ENCODE results near the gene ABHD17A. TPM values are rescaled to one million over a fixed set of nuclear protein-coding genes. Genes with fewer than 3 reads are reported as not detected.

Gene ABHD17A
- polyA plus RNA-seq, 3 donors: 69.8 to 96.1 (median 79.0) TPM

DNA sequence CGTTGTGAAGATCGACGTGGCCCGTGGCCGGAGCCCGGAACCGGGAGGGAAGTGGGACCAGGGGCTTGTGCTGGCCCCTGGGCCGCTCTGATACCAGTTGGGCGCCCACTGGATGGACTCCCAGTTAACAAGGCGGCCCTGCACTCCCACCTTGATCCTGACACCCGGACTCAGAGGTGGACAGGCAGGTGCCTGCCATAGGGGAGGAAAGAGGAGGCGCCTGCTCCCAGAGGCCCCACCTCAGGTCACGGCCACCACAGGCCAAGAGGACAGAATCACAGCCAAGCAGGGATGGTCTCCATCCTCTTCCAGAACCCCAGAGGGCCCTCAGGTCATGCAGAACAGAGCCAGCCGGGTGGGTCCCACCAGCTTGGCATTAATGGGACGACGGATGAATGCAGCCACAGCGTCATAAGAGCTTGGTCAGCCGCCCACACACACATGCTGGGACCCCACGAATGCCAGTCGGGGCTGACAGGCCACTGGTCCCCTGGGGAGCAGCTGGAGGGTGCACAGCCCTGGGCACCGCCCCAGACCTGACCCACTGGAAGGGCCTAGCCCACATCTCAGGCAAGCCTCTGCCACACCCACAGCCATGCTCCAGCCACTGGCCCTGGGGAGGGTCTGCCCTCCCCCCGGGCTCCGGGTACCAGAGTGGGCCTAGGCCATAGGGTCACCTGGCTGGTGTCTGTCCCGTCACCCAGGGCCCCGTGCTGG lies 12.3 kb downstream of the ABHD17A start:
- Histone ChIP-seq H3K4me2 (replicated peaks; ENCODE audit: extremely low read depth, low read length, poor library complexity, severe bottlenecking) (no peak overlapping the region), H3K79me2 (ENCODE audit: insufficient read depth, low read length) (peaks cover 66% of the 10 kb centered on the region), H4K20me1 (ENCODE audit: insufficient read depth, low read length) (peaks cover 52% of the 10 kb centered on the region), H3K4me3 (replicated peaks in 1 of 3; ENCODE audit: low read depth in 2 of 3, low read length in 3 of 3) (no peak overlapping the region), H3K36me3 (replicated peaks in 1 of 2; ENCODE audit: control insufficient read depth in 1 of 2, insufficient read depth in 2 of 2, low read length in 2 of 2) (peaks cover 14 to 27% of the 10 kb centered on the region in 2 donors), H3K27me3 (ENCODE audit: control insufficient read depth in 2 of 2, insufficient read depth in 2 of 2, low read length in 2 of 2) (no peaks in the 10 kb centered on the region), H3K4me1 (ENCODE audit: control insufficient read depth in 1 of 2, insufficient read depth in 2 of 2, low read length in 2 of 2) (peaks cover 27 to 32% of the 10 kb centered on the region in 2 donors), H3K9ac (ENCODE audit: insufficient read depth, low read length, poor library complexity, severe bottlenecking) (no peak overlapping the region), H3K27ac (ENCODE audit: low read depth in 1 of 2, low read length in 2 of 2) (peak overlapping the region in 1 of 2 donors; percentile 98), H2AFZ (ENCODE audit: insufficient read depth, low read depth, low read length, poor library complexity, severe bottlenecking) (no peak overlapping the region), H3K9me3 (replicated peaks in 1 of 2; ENCODE audit: control insufficient read depth in 1 of 2, insufficient read depth in 1 of 2, low read length in 2 of 2) (no peaks in the 10 kb centered on the region)
- Mint-ChIP-seq H3K27me3 (ENCODE audit: low read depth in 3 of 3) (no peaks in the 10 kb centered on the region), H3K27ac (peak overlapping the region in 5 of 7 donors; percentile 18 to 77 (median 30)), H3K4me1 (peaks cover 25% of the 10 kb centered on the region), H3K9me3 (no peaks in the 10 kb centered on the region), H3K4me3 (no peak overlapping the region), H3K36me3 (peaks cover 7 to 21% of the 10 kb centered on the region in 2 donors)
- intact Hi-C loops (cut with micrococcal nuclease): no loop called here
- DNase-seq: no peak
- WGBS (ENCODE audit: insufficient coverage): 90% methylated on average over 23 of the region's 25 CpGs
- no peak for TF ChIP-seq CTCF (IDR thresholded peaks at IDR 0.05)

DNA sequence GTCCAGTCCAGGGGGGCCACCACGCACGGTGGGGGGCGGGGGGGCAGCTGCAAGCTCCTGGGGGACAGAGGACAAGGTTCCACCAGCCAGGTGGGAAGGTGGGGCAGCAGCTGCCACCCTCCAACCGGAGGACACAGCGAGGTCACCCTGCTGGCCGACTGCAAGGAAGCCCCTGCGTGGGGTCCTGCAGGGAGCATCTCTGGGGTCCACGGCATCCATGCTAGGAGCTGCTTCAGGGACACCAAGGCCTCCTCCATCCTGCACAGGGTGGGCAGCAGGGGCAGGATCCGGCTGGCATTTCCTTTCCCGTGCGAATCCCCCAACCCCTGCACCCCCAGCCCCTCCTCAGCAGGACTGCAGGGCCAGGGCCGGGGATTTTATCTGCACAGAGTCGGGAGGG lies 13.7 kb downstream of the ABHD17A start:
- intact Hi-C loops (cut with micrococcal nuclease): no loop called here
- no peak for DNase-seq
- H4K20me1 ChIP-seq (ENCODE audit: insufficient read depth, low read length): peaks cover 52% of the 10 kb centered on the region
- no peak overlapping the region for H3K4me3 Mint-ChIP-seq
- no peaks in the 10 kb centered on the region for H3K27me3 ChIP-seq (ENCODE audit: control insufficient read depth in 2 of 2, insufficient read depth in 2 of 2, low read length in 2 of 2)
- H3K4me1 ChIP-seq (ENCODE audit: control insufficient read depth in 1 of 2, insufficient read depth in 2 of 2, low read length in 2 of 2): peaks cover 25 to 30% of the 10 kb centered on the region in 2 donors
- H3K36me3 Mint-ChIP-seq: peaks cover 7 to 24% of the 10 kb centered on the region in 2 donors
- no peak overlapping the region for H3K27ac Mint-ChIP-seq
- peaks cover 14 to 27% of the 10 kb centered on the region in 2 donors for H3K36me3 ChIP-seq (replicated peaks in 1 of 2; ENCODE audit: control insufficient read depth in 1 of 2, insufficient read depth in 2 of 2, low read length in 2 of 2)
- H3K9me3 Mint-ChIP-seq: no peaks in the 10 kb centered on the region
- H2AFZ ChIP-seq (ENCODE audit: insufficient read depth, low read depth, low read length, poor library complexity, severe bottlenecking): no peak overlapping the region
- no peak overlapping the region for H3K27ac ChIP-seq (ENCODE audit: low read depth in 1 of 2, low read length in 2 of 2)
- no peak for TF ChIP-seq CTCF (IDR thresholded peaks at IDR 0.05)
- H3K9ac ChIP-seq (ENCODE audit: insufficient read depth, low read length, poor library complexity, severe bottlenecking): no peak overlapping the region
- WGBS (ENCODE audit: insufficient coverage): 94% methylated on average over 8 of the region's 13 CpGs
- H3K4me1 Mint-ChIP-seq: peaks cover 24% of the 10 kb centered on the region
- H3K27me3 Mint-ChIP-seq (ENCODE audit: low read depth in 3 of 3): no peaks in the 10 kb centered on the region
- no peaks in the 10 kb centered on the region for H3K9me3 ChIP-seq (replicated peaks in 1 of 2; ENCODE audit: control insufficient read depth in 1 of 2, insufficient read depth in 1 of 2, low read length in 2 of 2)
- H3K4me2 ChIP-seq (replicated peaks; ENCODE audit: extremely low read depth, low read length, poor library complexity, severe bottlenecking): no peak overlapping the region
- no peak overlapping the region for H3K4me3 ChIP-seq (replicated peaks in 1 of 3; ENCODE audit: low read depth in 2 of 3, low read length in 3 of 3)
- H3K79me2 ChIP-seq (ENCODE audit: insufficient read depth, low read length): peaks cover 66% of the 10 kb centered on the region

Measured in CD14-positive monocyte (primary cell).